GM18520 (cell line): ENCODE data around the gene HLA-C.
A peak's percentile ranks its signal among the peaks of the same experiment; 100 is the strongest.
"Not testable (repeated sequence)": the region's sequence is repeated elsewhere in the genome, so short reads cannot be mapped to it uniquely, and the experiment has no call there.

Source experiments
- ATAC-seq: cut with Tn5 transposase; IDR thresholded peaks from one replicate; pipeline ENCODE4 v1.9.1; 2021; ENCODE audit not compliant: unreplicated experiment

Gene HLA-C

DNA sequence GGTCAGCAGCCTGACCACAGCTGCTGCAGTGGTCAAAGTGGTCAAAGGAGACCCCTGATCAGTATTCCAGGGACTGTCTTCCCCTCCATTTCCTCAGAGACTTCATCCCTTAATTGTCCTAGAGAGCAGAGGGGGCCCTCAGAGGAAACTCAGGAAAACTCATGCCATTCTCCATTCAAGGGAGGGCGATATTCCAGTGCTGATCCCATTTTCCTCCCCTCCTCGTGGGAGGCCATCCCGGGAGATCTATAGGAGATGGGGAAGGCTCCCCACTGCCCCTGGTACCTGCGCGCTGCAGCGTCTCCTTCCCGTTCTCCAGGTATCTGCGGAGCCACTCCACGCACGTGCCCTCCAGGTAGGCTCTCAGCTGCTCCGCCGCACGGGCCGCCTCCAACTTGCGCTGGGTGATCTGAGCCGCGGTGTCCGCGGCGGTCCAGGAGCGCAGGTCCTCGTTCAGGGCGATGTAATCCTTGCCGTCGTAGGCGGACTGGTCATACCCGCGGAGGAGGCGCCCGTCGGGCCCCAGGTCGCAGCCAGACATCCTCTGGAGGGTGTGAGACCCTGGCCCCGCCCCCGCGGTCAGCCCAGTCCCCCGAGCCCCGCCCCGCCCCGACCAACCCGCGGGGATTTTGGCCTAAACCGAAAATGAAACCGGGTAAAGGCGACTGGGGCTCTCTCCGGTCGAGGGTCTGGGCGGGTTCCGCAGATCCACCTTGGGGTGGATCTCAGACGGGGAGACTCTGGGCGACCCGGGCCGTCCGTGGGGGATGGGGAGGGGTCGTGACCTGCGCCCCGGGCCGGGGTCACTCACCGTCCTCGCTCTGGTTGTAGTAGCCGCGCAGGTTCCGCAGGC, 878 bp downstream of the HLA-C start:
- ATAC-seq, result peak; percentile 24

DNA sequence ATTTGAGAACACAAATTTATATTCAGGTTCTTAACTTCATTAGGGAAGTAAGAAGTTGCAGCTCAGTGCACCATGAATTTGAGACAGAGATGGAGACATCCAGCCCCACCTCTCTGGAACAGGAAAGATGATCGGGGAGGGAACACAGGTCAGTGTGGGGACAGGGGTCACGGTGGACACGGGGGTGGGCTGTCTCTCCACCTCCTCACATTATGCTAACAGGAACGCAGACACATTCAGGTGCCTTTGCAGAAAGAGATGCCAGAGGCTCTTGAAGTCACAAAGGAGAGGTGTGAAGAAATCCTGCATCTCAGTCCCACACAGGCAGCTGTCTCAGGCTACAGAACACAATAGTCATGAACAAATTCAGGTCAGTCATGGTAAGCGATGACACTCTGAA, 3.1 kb downstream of the HLA-C start:
- ATAC-seq, result no peak

DNA sequence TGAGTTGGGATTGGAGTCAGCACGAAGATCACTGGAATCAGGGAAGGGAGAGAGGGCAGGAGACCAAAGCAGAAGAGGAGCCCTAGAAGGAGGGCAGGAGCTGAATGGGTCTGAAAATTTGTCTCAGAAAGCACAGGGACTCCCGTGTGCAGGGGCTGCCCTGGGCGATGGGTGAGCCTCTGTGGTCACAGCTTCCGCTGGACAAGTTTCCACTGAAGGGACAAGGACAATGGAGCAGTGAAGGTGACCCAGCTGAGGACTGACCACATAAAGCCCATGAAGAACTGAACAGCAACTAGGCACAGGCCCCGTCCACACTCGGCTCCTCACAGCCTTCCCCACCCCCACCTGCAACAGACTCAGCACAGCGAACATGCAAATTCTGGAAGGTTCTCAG, 3.5 kb downstream of the HLA-C start:
- no peak for ATAC-seq

GRCh38 chr6:31267651-31268368, 4.1 kb downstream of the HLA-C start:
- ATAC-seq, result no peak

- ATAC-seq, result no peak
Observed at GRCh38 chr6:31266567-31267360, 5.1 kb downstream of the HLA-C start.

- no peak for ATAC-seq
Observed at GRCh38 chr6:31265926-31266325, 6.0 kb downstream of the HLA-C start.

DNA sequence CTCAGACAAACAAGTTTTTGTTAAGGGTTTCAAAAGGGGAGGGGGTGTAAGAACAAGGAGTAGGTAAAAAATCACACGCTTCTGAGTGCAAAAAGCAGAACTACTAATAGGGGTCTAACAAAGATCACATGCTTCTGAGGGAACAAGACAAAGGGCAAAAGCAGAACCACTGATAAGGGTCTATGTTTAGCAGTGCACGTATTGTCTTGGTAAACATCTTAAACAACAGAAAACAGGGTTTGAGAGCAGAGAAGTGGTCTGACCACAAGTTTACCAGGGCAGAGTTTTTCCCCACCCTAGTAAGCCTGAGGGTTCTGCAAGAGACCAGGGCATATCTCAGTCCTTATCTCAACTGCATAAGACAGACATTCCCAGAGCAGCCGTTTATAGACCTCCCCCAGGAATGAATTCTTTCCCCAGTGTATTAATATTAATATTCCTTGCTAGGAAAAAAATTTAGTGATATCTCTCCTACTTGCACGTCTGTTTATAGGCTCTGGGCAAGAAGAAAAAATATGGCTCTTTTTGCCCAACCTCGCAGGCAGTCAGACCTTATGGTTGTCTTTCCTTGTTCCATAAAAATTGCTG, 8.5 kb downstream of the HLA-C start:
- not testable (repeated sequence) for ATAC-seq

GRCh38 chr6:31259995-31260394, 11.9 kb downstream of the HLA-C start:
- not testable (repeated sequence) for ATAC-seq

GRCh38 chr6:31252625-31253024, 19.3 kb downstream of the HLA-C start:
- no peak for ATAC-seq

GRCh38 chr6:31251261-31251660, 20.6 kb downstream of the HLA-C start:
- no peak for ATAC-seq

GRCh38 chr6:31249184-31249583, 22.7 kb downstream of the HLA-C start:
- ATAC-seq, result no peak

DNA sequence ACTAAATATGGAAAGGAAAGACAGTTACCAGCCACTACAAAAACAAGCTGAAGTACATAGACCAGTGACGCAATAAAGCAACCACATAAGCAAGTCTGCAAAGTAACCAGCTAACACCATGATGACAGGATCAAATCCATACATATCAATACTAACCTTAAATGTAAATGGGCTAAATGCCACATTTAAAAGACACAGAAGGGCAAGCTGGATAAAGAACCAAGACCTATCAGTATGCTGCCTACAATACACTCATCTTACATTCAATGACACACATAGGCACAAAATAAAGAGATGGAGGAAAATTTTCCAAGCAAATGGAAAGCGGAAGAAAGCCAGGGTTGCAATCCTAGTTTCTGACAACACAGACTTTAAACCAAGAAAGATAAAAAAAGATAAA, 24.1 kb downstream of the HLA-C start:
- ATAC-seq, result no peak

DNA sequence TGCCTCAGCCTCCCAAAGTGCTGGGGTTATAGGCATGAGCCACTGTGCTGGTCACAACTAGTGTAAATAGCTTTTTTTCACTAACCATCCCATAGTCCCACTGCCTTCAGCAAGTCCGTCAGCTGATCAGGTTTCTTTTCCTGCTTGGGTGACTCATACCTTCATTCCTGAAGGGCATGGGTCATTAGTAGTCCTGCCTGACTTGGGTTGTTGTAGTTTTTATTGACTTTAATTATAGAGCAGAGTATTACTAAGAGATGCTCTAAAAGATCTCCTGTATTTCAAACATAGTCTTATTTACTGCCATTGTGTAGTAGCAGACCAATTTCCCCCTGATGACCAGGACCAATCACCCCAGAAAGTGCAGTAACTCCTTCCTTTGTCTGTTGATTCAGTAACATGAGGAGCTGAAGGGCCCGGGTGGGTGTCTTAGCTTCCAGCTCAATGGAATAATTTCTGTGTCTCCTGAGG, 25.8 kb downstream of the HLA-C start:
- ATAC-seq, result no peak

DNA sequence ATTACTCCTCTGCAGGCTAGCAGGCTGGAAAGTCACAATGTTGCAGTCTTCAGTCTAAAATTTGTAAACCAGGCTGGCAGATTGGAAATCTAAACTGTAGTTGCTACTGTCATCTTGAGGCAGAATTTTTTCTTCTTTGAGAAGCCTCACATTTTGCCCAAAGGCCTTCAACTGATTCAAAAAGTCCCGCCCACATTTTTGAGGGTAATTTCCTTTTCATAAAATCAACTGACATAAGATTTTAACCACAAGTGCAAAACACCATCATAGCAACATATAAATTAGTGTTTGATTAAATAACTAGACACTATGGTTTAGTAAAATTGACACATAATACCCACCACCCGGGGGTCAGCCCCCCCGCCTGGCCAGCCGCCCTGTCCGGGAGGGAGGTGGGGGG, 28.4 kb downstream of the HLA-C start:
- ATAC-seq, result no peak

- no peak for ATAC-seq
Observed at GRCh38 chr6:31239854-31240253, 32.0 kb downstream of the HLA-C start.

DNA sequence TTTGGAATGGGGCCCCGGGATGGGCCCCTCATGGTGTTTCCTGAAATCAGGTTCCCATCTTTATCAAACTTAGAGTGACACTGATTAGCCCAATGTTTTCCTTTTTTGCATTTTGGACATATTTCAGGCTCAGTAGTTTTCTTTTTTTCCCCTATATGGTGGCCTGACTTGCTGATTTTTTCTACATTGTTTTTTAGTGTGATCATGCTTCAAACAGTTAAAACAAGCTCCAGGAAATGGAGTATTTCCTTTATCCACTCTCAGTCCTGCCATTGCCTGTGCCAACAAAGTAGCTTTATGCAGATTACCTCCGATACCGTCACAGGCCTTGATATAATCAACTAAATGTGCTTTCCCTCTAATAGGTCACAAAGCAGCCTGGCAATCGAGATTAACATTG, 37.8 kb downstream of the HLA-C start:
- ATAC-seq, result not testable (repeated sequence)

- no peak for ATAC-seq
Observed at GRCh38 chr6:31228476-31228875, 43.4 kb downstream of the HLA-C start.

- ATAC-seq, result no peak
Observed at GRCh38 chr6:31227143-31227542, 44.7 kb downstream of the HLA-C start.

- ATAC-seq, result no peak
Observed at GRCh38 chr6:31225735-31226134, 46.2 kb downstream of the HLA-C start.

DNA sequence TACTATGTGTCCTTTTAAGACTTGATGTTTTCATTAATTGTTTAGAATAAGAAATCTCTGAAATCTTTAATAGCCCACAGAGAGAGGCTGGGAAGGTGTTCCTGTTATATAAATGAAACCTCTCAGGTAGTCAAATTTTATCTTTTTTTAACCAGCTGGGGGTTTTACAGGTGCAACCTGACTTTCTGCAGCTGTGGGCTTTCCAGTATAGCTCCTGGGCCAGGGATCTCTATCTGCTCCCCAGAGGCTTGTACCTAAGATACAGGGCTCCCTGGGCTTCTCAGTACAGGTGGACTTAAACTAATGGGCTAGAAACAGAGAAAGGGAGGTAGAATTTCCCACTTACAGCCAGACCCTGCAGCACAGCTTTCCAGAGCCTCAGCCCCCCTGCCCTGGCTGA, 49.4 kb downstream of the HLA-C start:
- no peak for ATAC-seq
